Activated CD4-positive, alpha-beta T cell treated with anti-CD3 and anti-CD28 coated beads for 48 hours (primary cell): ENCODE data around the gene NIPAL3.
A peak's percentile ranks its signal among the peaks of the same experiment; 100 is the strongest.
"Not testable (repeated sequence)": the region's sequence is repeated elsewhere in the genome, so short reads cannot be mapped to it uniquely, and the experiment has no call there.

Source experiments
- DNase-seq: peaks from one replicate; pipeline ENCODE4 v3.0.0-alpha.2; 2020

Gene NIPAL3

GRCh38 chr1:24493785-24494184, 78.2 kb downstream of the NIPAL3 start:
- no peak for DNase-seq

GRCh38 chr1:24498589-24498988, 83.0 kb downstream of the NIPAL3 start:
- DNase-seq = no peak

DNA sequence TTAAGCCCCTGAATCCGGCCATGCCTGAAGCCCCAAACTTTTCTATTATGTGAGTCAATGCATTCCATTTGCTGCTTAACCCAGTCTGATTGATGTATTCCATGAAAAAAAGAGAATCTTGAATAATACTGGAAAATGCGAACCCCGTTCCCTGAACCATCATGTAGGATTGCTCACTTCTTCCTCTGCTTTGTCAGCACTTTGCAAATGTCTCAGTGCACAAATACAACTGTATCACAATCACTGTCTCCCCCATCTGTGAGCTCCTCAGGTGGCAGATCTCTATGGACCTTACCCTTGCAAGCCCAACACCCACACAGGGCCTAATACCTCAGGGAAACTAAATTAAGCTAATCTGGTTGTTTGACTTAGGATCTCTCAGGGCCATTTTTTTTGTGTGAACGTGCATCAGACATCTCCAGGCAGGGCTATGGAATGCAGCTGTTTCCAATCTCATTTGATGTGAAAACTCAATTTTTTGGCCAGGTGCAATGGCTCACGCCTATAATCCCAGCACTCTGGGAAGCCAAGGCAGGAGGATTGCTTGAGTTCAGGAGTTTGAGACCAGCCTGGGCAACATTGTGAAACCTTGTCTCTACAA, 84.9 kb downstream of the NIPAL3 start:
- DNase-seq = no peak

GRCh38 chr1:24501371-24502064, 85.9 kb downstream of the NIPAL3 start:
- peak; percentile 52 for DNase-seq

- peak; percentile 85 for DNase-seq
Observed at GRCh38 chr1:24502065-24502708, 86.6 kb downstream of the NIPAL3 start.

- DNase-seq = peak; percentile 92
Observed at GRCh38 chr1:24502709-24503058, 87.1 kb downstream of the NIPAL3 start, which contains the start of gene RCAN3. RCAN3 (plus strand) TSS chr1:24502836; CDS start chr1:24514373, 11,537 bp downstream.

GRCh38 chr1:24503059-24503751, 87.6 kb downstream of the NIPAL3 start:
- DNase-seq = no peak

- DNase-seq = peak; percentile 59
Observed at GRCh38 chr1:24503870-24504523, 88.4 kb downstream of the NIPAL3 start.

DNA sequence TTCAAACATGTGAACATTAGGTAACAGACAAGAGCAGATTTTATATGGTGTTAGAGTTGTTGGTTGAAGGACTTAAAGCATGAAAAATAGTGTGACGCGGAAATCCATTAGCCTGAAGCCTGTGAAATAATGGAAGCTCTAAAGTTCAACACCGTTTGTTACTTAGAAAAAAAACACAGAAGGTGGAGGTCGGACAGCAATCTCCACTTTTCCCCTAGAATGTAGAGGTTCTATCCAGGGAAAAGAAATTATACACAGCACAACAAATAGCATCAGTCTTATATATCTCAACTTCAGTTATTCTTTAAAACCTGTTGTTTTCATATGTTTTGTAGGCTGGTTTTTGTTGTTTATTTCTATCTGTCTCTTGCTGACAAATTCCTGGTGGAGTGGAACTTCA, 89.0 kb downstream of the NIPAL3 start:
- no peak for DNase-seq

DNA sequence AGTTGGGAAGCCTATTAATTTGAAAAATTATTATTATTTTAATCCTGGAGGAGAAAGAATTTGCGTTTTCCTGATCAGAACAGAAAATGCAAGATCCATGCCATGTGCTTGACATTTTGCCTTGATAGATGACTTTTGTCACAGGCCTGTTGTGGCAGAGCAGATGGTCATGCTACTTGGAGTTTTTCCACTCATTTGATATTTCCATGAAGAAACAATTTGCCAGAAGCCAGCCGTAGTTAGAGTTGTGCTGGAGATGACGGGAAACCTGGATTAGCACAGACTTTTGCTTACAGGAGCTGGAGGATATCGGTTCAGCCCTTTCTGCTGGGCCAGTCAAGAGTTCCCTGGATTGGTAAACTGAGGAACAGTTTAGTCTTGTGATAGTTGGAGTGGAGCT, 90.2 kb downstream of the NIPAL3 start:
- no peak for DNase-seq

DNA sequence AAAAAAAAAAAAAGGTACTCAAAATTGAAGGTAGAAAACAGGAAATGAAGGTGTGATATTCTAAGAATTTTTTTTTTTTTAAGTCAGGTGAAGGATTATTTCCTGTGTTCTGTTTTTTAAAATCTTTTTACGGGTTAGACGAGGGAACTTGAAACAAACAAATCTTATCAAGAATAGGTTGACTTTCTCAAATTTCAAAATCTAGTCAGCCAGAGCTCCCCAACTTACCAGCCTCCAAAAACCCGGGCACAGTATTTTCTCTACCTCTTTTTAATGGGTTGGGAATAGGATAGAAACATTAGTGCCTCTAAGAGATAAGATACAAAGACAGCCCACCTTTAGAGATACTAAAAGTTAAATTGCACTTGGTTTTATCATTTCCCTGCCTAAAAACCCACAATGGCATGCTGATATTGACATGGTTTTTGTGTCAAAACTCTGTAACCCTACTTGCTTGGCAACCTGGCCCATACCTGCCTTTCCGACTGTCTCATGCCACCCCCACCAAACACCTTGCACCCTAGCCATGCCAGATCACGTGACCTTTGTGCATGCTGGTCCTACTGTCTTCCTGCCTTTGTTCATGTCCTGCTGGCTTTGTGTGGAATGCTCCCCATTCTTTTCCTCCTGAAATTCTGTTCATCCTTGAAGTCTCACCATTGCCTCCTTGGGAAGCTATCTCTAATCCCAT, 91.2 kb downstream of the NIPAL3 start:
- DNase-seq = no peak

DNA sequence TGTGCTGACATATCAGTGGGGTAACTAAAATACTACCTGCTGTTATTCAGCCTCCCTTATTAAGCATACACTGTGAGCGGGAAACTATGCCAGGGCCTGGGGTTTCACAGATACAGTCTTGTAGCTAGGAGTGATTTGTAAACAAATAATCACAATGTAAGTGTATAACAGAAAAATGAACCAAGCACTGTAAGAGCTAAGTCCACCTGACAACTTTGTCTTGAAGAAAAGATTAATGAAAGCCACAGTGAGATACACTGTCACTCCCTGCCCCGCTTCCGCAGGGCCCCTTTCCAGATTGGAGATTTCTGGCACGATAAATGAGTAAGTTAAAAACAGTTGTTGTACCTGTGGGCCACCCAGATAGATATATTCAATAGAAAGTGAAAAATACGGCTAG, 91.8 kb downstream of the NIPAL3 start:
- DNase-seq = no peak

- DNase-seq = no peak
Observed at GRCh38 chr1:24508911-24509310, 93.3 kb downstream of the NIPAL3 start.

DNA sequence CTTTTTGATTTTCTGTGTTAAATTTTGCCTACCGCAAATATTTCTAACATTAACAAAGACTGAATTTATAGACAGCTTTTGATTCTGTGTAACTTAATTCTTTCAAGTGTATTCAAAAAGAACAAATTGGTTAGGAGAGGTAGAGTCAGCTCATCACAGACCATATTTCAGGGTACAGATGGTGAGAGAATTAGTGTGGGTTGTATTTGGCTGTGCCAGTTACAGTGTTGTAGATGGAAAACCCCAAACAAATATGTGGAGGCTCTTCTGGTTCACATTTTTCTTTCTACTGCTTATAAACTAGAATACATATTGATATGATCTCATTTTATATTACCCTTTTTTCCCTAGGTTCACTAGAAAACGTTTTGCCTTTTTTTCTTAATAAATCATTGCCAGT, 98.1 kb downstream of the NIPAL3 start:
- DNase-seq = no peak

GRCh38 chr1:24514946-24515345, 99.3 kb downstream of the NIPAL3 start:
- no peak for DNase-seq

DNA sequence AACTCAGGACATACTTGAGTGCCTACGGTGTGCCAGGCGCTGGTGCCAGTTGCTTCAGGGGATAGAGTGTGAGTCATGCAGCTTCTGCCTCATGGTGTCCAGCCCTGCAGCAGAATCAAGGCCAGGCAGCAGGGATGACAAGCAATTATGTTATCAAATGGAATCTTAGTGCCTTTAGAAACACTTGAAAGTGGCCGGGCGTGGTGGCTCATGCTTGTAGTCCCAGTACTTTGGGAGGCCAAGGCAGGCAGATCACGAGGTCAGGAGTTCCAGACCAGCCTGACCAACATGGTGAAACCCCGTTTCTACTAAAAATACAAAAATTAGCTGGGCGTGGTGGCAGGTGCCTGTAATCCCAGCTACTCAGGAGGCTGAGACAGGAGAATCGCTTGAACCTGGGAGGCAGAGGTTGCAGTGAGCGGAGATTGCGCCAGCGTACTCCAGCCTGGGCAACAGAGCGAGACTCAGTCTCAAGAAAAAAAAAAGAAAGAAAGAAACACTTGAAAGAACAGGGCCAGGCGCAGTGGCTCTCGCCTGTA, 100.1 kb downstream of the NIPAL3 start:
- DNase-seq = not testable (repeated sequence)

DNA sequence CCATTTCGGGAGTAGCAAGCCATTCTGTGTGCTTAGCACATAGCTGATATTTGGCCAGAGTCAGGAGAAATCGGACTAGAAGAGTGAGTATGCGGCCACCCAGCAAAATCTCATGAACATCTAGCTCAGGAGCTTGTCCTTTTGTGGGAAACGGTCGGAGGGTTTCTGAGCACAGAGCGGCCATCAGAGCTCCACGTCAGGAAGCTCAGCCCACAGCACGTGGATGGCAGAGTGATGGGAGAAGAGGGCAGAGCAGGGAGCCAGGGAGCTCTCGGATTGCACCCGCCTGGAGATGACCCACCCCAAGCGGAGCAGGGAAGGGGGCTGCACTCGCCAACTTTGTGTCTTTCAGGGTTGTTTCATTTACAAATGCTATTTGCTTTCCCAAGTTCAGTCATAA, 100.9 kb downstream of the NIPAL3 start:
- DNase-seq = no peak

DNA sequence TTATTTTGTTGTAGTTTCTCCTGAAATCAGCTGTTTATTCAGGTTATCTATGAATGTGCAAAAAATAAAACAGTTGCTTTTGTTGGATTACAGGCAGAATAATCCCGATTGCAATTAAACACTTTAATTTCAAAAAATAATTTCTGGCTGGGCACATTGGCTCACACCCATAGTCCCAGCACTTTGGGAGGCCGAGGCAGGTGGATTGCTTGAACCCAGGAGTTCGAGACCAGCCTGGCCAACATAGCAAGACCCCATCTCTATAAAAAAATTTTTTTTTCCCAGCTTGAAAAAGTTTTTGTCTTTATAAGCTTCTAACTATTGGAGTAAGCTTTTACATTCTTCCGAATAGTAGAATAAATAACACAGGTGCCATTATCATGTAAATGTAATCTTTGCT, 102.3 kb downstream of the NIPAL3 start:
- DNase-seq = no peak

DNA sequence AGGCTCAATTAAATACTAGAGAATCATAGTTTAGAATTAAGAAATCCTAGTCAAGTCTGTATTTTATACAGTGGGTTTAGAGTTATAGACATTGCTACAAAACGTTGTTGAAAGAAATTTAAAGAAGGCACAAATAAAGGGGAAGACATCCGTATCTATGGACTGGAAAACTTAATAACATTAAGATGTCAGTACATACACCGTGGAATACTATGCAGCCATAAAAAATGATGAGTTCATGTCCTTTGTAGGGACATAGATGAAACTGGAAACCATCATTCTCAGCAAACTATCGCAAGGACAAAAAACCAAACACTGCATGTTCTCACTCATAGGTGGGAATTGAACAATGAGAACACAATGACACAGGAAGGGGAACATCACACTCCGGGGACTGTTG, 104.7 kb downstream of the NIPAL3 start:
- not testable (repeated sequence) for DNase-seq
